Tibial artery (tissue), 4 donors: ENCODE results near the gene FAM227B.
"Not testable (repeated sequence)": the region's sequence is repeated elsewhere in the genome, so short reads cannot be mapped to it uniquely, and the experiment has no call there.

Source experiments
- DNase-seq, 2 donors: peaks; one replicate each; pipeline ENCODE4 v3.0.0-alpha.2; 2019
- H3K27ac ChIP-seq, 2 donors: fragments of 200-600 bp; sonication (generic) in 1 of 2; 1 replicate in 1 of 2; 2 replicates in 1 of 2; pipeline ENCODE4 v1.5.1; 2018 to 2019; ENCODE audit warnings: mild to moderate bottlenecking in 1 of 2
- H3K27me3 ChIP-seq, 2 donors: fragments of 200-600 bp; sonication (generic) in 1 of 2; one replicate each; pipeline versions ENCODE4 v1.5.1 to v1.6.0; 2016 to 2019
- H3K36me3 ChIP-seq, 3 donors: fragments of 200-600 bp; sonication (generic) in 2 of 3; one replicate each; pipeline ENCODE4 v1.5.1; 2016 to 2019; ENCODE audit warnings: mild to moderate bottlenecking in 2 of 3
- H3K4me1 ChIP-seq, 4 donors: fragments of 200-600 bp; sonication (generic) in 2 of 4; 1 replicate in 3 of 4; 2 replicates in 1 of 4; pipeline ENCODE4 v1.5.1; 2016 to 2019
- H3K4me3 ChIP-seq, 2 donors: fragments of 200-600 bp; sonication (generic) in 1 of 2; 1 replicate in 1 of 2; 2 replicates in 1 of 2; pipeline ENCODE4 v1.5.1; 2018 to 2019; ENCODE audit warnings: mild to moderate bottlenecking in 2 of 2
- H3K9me3 ChIP-seq, 3 donors: fragments of 200-600 bp; sonication (generic) in 1 of 3; one replicate each; pipeline ENCODE4 v1.5.1; 2016 to 2019
- CTCF ChIP-seq, 2 experiments: fragments of 200-600 bp in 1 of 2; fragments of 450-650 bp in 1 of 2; IDR thresholded peaks; one replicate each; pipeline ENCODE4 v1.5.1; 2017 to 2019; ENCODE audit warnings: antibody characterized with exemption in 2 of 2, mild to moderate bottlenecking in 1 of 2, moderate library complexity in 1 of 2
- intact Hi-C: fragments of 100-400 bp; cut with DNase I; formaldehyde crosslinking; loops from one replicate; pipeline ENCODE4 v1.15.0; 2023; ENCODE audit warnings: low total_unique reads

Gene FAM227B, protein sequence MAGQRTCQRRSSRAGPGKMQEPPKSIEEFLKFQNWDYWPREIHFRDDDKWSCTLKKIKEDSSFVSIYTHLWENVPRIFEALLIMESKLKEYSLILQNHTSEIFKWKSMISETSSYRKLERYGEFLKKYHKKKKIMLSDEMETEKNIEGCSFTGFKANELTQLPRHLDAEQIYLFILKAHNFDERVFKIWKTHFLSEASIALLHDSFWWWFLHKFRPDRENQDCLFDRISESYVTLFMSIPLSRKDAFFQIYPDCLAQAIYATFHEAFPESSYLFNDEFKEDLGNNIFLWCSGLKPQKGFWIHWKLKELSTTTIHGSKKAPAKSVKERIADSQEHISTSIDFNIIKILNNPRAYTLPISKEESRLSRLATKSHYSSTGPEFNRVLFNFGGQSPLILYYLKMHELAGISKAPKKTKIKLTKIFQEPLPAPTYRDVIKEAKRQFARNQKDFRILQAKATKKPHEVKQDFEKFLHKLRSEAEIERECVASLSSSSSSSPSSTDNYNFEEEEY

GRCh38 chr15:49620658-49621368, at the start of gene FAM227B, which contains the start of gene DTWD1:
Gene FAM227B (minus strand): TSS chr15:49620818. CDS start chr15:49615171, 5,647 bp downstream.
Gene DTWD1 (plus strand): TSS chr15:49621048. CDS start chr15:49625168, 4,120 bp downstream.
- no peak for TF ChIP-seq CTCF (IDR thresholded peaks at IDR 0.05)
- Histone ChIP-seq H3K27ac (peak within 1 kb of the TSS; percentile 91 to 93), H3K4me1 (peaks cover 0 to 36% (median 18%) of the 10 kb centered on the region in 4 donors), H3K36me3 (peaks cover 8 to 13% (median 12%) of the 10 kb centered on the region in 3 donors), H3K4me3 (peak within 1 kb of the TSS; percentile 73 to 89), H3K27me3 (no peaks in the 10 kb centered on the region), H3K9me3 (peaks cover 0 to 13% (median 0%) of the 10 kb centered on the region in 3 donors)
- DNase-seq: peak; percentile 96 to 99
- intact Hi-C loops: loop anchor here (5.0 kb wide), 1 partner anchor 226 kb away; no protein-coding TSS in a partner anchor

GRCh38 chr15:49669288-49669687, 48.7 kb upstream of the FAM227B start:
- no peak for DNase-seq
- Histone ChIP-seq H3K4me3 (no peak overlapping the region), H3K9me3 (no peaks in the 10 kb centered on the region), H3K4me1 (peaks cover 0 to 8% (median 0%) of the 10 kb centered on the region in 4 donors), H3K36me3 (no peaks in the 10 kb centered on the region), H3K27ac (no peak overlapping the region), H3K27me3 (no peaks in the 10 kb centered on the region)
- TF ChIP-seq CTCF (IDR thresholded peaks at IDR 0.05): no peak
- intact Hi-C loops: no loop called here

GRCh38 chr15:49666486-49666885, 45.9 kb upstream of the FAM227B start:
- intact Hi-C loops, DNase-seq, H3K4me3 ChIP-seq, H3K36me3 ChIP-seq, H3K27ac ChIP-seq, H3K27me3 ChIP-seq, H3K4me1 ChIP-seq, H3K9me3 ChIP-seq: not testable (repeated sequence)

DNA sequence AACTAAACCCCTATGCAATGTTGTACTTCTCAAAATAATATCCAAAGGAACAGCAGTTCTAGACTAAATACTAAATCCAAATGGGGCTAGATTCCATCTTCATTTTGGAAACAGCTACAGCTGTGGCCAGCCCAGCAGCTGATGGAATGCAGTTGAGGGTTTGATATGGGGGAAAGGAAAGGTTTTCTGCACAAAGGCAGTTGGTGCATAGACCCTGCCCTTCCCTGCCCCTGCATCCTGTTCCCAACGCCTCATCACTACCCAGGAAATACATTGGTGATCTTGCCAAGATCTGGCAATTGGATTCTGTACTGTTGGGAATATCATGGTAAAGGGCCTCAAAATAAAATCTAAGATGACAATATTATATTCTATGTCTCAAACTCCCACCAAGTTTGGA, 44.1 kb upstream of the FAM227B start:
- Histone ChIP-seq H3K27ac (no peak overlapping the region), H3K4me1 (no peaks in the 10 kb centered on the region), H3K36me3 (no peaks in the 10 kb centered on the region), H3K27me3 (no peaks in the 10 kb centered on the region), H3K9me3 (no peaks in the 10 kb centered on the region), H3K4me3 (no peak overlapping the region)
- no peak for TF ChIP-seq CTCF (IDR thresholded peaks at IDR 0.05)
- no peak for DNase-seq
- intact Hi-C loops: no loop called here

- Histone ChIP-seq H3K36me3 (no peaks in the 10 kb centered on the region), H3K27ac (no peak overlapping the region), H3K4me1 (peaks cover 0 to 4% (median 0%) of the 10 kb centered on the region in 4 donors), H3K9me3 (peaks cover 0 to 20% (median 14%) of the 10 kb centered on the region in 3 donors), H3K4me3 (no peak overlapping the region), H3K27me3 (no peaks in the 10 kb centered on the region)
- intact Hi-C loops: no loop called here
- DNase-seq: no peak
- no peak for TF ChIP-seq CTCF (IDR thresholded peaks at IDR 0.05)
Measured at GRCh38 chr15:49656734-49657133, 36.1 kb upstream of the FAM227B start.
